ENCODE data around the gene FARP1. TPM values are rescaled to one million over a fixed set of nuclear protein-coding genes. Genes with fewer than 3 reads are reported as not detected.

The FARP1 gene
- total and polyA plus RNA-seq, 10 of the 15 experiments (the other 5 are each of a cell fraction or from before 2014, with no cell fraction given): 0.17 to 6.9 (median 0.68) TPM

- FAIRE-seq (no peak), DNase-seq (ENCODE audit: low read depth, low spot score) (no peak), ATAC-seq (no peak)
- Histone ChIP-seq H3K27me3 (replicated peaks in 1 of 2; ENCODE audit: control insufficient read depth in 2 of 2, insufficient read depth in 2 of 2, low read length in 1 of 2) (no peaks in the 10 kb centered on the region), H3K36me3 (ENCODE audit: control insufficient read depth in 2 of 2, insufficient read depth in 2 of 2, low read length in 1 of 2) (no peaks in the 10 kb centered on the region), H2AFZ (ENCODE audit: control insufficient read depth, low read depth, low read length) (no peak overlapping the region), H3K9ac (ENCODE audit: control insufficient read depth, insufficient read depth, low read length) (no peak overlapping the region), H3K4me2 (ENCODE audit: control insufficient read depth, insufficient read depth) (no peak overlapping the region), H3K9me3 (replicated peaks; ENCODE audit: control insufficient read depth, insufficient read depth, low read length) (no peaks in the 10 kb centered on the region), H3K4me3 (no peak overlapping the region), H3K4me1 (ENCODE audit: control insufficient read depth, insufficient read depth, low read length) (no peaks in the 10 kb centered on the region; the same call in 1 of the 2 replicates), H3K79me2 (ENCODE audit: control insufficient read depth, insufficient read depth, low read length) (no peaks in the 10 kb centered on the region), H3K27ac (ENCODE audit: control insufficient read depth, insufficient read depth) (no peak overlapping the region), H4K20me1 (ENCODE audit: control insufficient read depth, insufficient read depth) (no peaks in the 10 kb centered on the region)
- CTCF ChIA-PET: interaction anchor here (0.6 to 1.2 kb wide), 3 partner anchors 15 to 132 kb away, joined by 3 read pairs; no protein-coding TSS in a partner anchor
- POLR2A ChIA-PET: interaction anchor here (0.6 kb wide), 2 partner anchors 9 to 292 kb away, joined by 3 to 8 read pairs; no protein-coding TSS in a partner anchor
- RAD21 ChIA-PET (ENCODE audit: unreplicated experiment): interaction anchor here (0.6 to 1.1 kb wide), 4 partner anchors 19 to 470 kb away, joined by 3 read pairs; no protein-coding TSS in a partner anchor
- in situ Hi-C loops (cut with MboI): no loop called here
- intact Hi-C loops (cut with micrococcal nuclease; ENCODE audit: unreplicated experiment): no loop called here
- no TSS peak for BruUV-seq (replicated peaks)
- SMC1A ChIA-PET (ENCODE audit: uncharacterized antibody, unreplicated experiment): interaction anchor here (0.6 to 1.3 kb wide), 3 partner anchors 9 to 57 kb away, joined by 3 read pairs; no protein-coding TSS in a partner anchor
- TF ChIP-seq CBX5 (IDR thresholded peaks at IDR 0.05; ENCODE audit: low read depth): no peak
- no peak for TF ChIP-seq ATF7 (IDR thresholded peaks at IDR 0.05; ENCODE audit: low read depth)
- TF ChIP-seq EZH2 (IDR thresholded peaks at IDR 0.05; ENCODE audit: borderline replicate concordance, control insufficient read depth, low read depth, low read length): no peak
- no peak for TF ChIP-seq IRF4 (IDR thresholded peaks at IDR 0.05; ENCODE audit: low read depth, low read length)
- TF ChIP-seq PKNOX1 (IDR thresholded peaks at IDR 0.05): no peak
- no peak for TF ChIP-seq IKZF2 (IDR thresholded peaks at IDR 0.05)
- WGBS (ENCODE audit: insufficient coverage, insufficient replicate concordance, low lambda C conversion rate, missing lambda C conversion rate): 85% methylated on average over 6 of the region's 6 CpGs
Measured at GRCh38 chr13:98278068-98278724, 135.3 kb downstream of the FARP1 start.
